D721Med (cell line): Measurements from ENCODE around the gene LRWD1.
"Not testable (repeated sequence)": the region's sequence is repeated elsewhere in the genome, so short reads cannot be mapped to it uniquely, and the experiment has no call there.

ENCODE experiments used
- DNase-seq: peaks from one replicate; pipeline ENCODE4 v3.0.0; 2011; ENCODE audit warnings: low spot score; ENCODE audit not compliant: insufficient read length
- FAIRE-seq: peaks from 2 replicates; lab custom pipeline; 2011; peaks lifted over from hg19 to GRCh38; lab: Jason Lieb, UNC
- CTCF ChIP-seq: IDR thresholded peaks from 2 replicates; pipeline ENCODE4 v1.5.1; 2012; ENCODE audit warnings: mild to moderate bottlenecking, control low read depth; ENCODE audit not compliant: insufficient read depth; ENCODE audit errors: missing control alignments

The LRWD1 gene

GRCh38 chr7:102451371-102452054 lies 13.3 kb upstream of the LRWD1 start:
- DNase-seq: no peak

GRCh38 chr7:102452451-102452850 lies 12.3 kb upstream of the LRWD1 start:
- FAIRE-seq: no peak

More at GRCh38 chr7:102451371-102452054, 13.3 kb upstream of the LRWD1 start:
- no peak for FAIRE-seq
- no peak for TF ChIP-seq CTCF

GRCh38 chr7:102453319-102453718 lies 11.5 kb upstream of the LRWD1 start:
- no peak for TF ChIP-seq CTCF
- DNase-seq (no peak), FAIRE-seq (no peak)

More at GRCh38 chr7:102452451-102452850, 12.3 kb upstream of the LRWD1 start:
- DNase-seq: no peak
- no peak for TF ChIP-seq CTCF

GRCh38 chr7:102454468-102454867 lies 10.3 kb upstream of the LRWD1 start:
- TF ChIP-seq CTCF: no peak
- DNase-seq (no peak), FAIRE-seq (no peak)

- not testable (repeated sequence) for DNase-seq, FAIRE-seq
Observed at GRCh38 chr7:102454932-102455331, 9.9 kb upstream of the LRWD1 start.

- TF ChIP-seq CTCF: no peak
- FAIRE-seq (no peak), DNase-seq (no peak)
Observed at GRCh38 chr7:102455596-102455995, 9.2 kb upstream of the LRWD1 start.

GRCh38 chr7:102456327-102456726 lies 8.5 kb upstream of the LRWD1 start:
- TF ChIP-seq CTCF: no peak
- FAIRE-seq (no peak), DNase-seq (no peak)
